Subcutaneous adipose tissue (tissue), 4 donors: Measurements from ENCODE around the gene STT3B. TPM values are rescaled to one million over a fixed set of nuclear protein-coding genes. Genes with fewer than 3 reads are reported as not detected.

Experiments
- total RNA-seq, 4 donors: library from RNA; depleted of rRNA; stranded (reverse); fragments of >200 nt; gene quantifications; one replicate each; pipeline ENCODE4 v1.1.0, GENCODE V29; 2016
- TF ChIP-seq, protein P1 (sequence below): fragments of 450-650 bp; IDR thresholded peaks from one replicate; pipeline ENCODE4 v1.5.1; 2016; ENCODE audit warnings: low read depth, mild to moderate bottlenecking, control low read depth, antibody characterized with exemption, moderate library complexity

The STT3B gene
- total RNA-seq, 4 donors from 2014 or later = 57.6 to 128 (median 103) TPM

DNA sequence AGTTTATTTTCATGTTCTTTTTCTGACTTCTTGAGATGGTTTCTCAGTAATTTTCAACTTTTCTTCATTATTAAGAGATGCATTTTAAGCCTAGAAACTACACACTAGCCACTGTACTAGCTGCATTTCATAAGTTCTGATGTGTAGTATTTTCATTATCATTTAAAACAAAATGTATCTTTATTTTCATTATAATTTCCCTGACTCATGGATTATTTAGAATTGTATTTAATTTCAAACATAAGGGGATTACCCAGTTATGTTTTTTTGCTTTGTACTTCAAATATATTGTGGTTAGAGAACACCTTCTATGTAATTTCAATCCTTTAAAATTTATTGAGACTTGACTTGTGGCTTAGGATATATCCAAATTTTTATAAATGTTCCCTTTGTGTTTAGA, 44.5 kb downstream of the STT3B start:
- TF ChIP-seq, protein P1, sequence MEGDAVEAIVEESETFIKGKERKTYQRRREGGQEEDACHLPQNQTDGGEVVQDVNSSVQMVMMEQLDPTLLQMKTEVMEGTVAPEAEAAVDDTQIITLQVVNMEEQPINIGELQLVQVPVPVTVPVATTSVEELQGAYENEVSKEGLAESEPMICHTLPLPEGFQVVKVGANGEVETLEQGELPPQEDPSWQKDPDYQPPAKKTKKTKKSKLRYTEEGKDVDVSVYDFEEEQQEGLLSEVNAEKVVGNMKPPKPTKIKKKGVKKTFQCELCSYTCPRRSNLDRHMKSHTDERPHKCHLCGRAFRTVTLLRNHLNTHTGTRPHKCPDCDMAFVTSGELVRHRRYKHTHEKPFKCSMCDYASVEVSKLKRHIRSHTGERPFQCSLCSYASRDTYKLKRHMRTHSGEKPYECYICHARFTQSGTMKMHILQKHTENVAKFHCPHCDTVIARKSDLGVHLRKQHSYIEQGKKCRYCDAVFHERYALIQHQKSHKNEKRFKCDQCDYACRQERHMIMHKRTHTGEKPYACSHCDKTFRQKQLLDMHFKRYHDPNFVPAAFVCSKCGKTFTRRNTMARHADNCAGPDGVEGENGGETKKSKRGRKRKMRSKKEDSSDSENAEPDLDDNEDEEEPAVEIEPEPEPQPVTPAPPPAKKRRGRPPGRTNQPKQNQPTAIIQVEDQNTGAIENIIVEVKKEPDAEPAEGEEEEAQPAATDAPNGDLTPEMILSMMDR = no peak

DNA sequence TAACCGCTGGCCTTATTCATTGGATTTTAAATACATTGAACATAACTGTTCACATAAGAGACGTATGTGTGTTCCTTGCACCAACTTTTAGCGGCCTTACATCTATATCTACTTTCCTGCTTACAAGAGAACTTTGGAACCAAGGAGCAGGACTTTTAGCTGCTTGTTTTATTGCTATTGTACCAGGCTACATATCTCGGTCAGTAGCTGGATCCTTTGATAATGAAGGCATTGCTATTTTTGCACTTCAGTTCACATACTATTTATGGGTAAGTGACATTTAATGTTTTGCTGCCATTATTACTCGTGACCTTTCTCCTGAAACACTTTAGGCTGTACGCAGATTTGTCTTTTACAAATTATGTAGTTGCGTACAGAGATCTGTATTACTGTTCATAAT, 47.1 kb downstream of the STT3B start:
- TF ChIP-seq, protein P1 = no peak

DNA sequence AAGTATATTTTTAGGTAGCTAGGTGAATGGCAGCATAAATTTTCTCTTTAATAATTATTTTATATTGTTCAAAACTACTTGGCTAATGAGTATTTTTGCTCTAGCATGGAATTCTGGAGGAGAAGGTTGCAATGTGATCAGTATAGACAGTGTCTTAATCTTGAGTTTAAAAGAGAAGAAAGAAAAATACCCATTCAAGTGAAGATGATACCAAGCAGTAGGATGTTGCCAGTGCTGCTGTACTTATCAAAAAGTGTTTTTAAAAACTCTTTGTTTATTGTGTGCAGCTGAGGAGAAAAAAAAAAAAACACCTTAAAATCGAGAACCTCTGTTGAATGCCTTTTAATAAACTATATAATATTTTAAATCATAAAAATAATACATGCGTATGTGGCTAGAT, 47.9 kb downstream of the STT3B start:
- TF ChIP-seq, protein P1 = no peak

DNA sequence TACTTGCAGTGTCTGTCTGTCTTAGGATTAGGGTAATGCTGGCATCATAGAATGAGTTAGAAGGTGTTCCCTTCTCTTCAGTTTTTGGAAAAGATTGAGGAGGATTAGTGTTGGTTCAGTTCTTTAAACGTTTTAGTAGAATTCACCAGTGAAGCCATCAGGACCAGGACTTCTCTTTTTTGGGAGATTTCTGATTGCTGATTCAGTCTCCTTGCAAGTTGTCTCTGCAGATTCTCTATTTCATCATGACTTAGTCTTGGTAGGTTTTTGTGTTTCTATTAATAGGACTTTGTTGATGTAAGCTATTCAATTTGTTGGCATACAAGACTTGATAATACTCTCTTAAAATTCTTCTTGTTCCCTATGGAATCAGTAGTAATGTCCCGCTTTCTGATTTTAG, 48.9 kb downstream of the STT3B start:
- TF ChIP-seq, protein P1 = no peak

DNA sequence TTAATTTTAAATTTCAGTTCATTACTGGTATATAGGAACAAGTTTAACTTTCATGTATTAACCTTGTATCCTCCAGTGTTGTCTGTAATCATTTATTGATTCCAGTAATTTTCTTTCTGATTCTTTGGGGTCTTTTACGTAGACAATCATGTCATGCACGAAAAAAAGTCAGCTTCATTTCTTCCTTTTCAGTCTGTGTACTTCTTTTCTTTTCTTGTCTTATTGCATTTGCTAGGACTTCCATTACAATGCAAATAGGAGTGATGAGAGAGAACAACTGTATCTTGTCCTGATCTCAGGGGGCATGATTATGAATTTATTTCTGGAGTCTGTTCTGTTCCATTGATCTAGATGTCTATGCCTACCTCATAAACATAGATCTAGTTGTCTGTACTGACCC, 56.5 kb downstream of the STT3B start:
- TF ChIP-seq, protein P1 = no peak

DNA sequence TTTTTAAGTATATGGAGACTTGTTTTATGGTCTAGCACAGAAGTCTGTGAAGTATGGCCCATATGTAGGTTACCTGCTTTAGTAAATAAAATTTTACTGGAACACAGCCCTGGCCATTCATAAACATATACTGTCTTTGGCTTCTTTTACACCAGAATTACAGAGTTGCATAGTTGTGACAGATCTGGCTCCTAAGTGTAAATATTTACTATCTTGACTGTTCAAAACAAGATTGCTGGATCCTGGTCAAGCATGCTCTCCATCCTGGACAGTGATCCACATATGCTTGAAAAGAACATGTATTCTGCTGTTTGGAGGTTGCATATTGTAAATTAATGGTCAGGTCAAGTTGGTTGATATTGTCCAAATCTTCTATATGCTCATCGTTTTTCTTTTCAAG, 57.9 kb downstream of the STT3B start:
- TF ChIP-seq, protein P1 = no peak

DNA sequence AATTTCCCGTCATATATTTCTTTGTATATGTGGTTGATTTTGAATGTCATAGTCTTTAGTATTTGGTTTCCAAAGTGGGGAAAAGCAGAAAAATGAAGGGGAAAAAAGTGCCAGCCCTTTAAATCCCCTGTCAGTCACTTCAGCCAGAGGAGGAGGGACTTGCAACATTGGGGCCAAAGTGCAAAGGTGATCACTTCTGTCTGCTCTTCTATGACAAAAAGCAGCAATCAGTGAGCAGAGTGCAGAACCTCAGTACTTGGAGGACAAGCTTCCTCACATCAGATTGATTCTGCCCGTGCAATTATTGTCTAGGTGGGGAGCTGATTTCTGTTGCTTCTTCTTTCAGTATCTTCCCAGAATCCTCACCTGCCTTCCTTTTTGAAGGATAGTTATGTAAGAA, 60.0 kb downstream of the STT3B start:
- TF ChIP-seq, protein P1 = no peak
